HS-27A (cell line): ENCODE results near the gene RFLNA.

Source experiments
- DNase-seq: peaks from one replicate; pipeline ENCODE4 v3.0.0-alpha.2; 2012; ENCODE audit warnings: low read depth, missing footprints

The RFLNA gene

DNA sequence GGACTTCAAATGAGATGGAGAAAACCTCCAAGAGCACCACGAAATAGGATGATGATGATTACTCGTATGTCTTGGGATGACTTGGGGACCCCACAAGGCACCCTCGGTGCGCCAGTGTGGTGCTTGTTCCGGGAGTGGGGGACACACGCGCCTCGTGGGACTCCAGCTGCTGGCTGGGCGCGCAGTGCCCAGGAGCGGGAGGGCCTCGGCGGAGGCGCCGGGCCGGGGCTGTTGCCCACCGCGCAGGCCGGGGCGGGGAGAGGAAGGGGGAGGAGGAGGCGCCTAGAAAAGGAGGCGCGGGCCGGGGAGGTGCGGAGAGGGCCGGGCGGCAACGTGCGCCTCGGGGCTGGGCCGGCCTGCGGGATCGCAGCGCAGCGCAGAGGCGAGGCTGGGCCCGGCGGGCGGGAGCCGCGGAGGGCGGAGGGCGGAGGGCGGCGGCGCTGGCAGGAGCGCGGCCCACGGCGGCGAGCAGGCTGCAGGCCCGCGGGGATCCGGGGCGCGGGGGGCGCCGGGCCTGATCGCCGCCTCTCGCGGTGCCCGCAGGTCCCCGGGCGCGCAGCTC is at the start of gene RFLNA:
RFLNA (plus strand) TSS at position 314 of the 562 bp plus-strand sequence. CDS start 337 bp downstream, outside the sequence.
- no peak for DNase-seq

DNA sequence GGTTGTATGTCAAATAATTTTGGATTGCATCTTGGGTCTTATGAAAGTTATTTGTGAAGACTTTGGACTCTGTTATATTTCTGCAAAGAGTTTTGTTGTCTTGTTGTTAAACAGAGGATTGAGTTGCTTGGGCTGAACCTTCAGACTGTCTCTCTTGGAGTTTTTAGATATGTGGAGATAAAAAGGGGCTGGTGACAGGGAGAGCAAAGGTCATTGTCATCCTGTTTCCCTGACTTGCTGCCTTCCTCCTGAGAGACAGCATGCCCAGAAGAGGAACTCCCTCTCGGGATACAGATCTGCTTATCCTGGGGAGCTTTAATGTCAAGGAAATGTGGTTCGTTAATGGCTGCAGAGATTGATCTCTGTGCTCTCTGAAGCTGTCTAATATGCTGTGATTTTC is 47.6 kb upstream of the RFLNA start:
- no peak for DNase-seq

DNA sequence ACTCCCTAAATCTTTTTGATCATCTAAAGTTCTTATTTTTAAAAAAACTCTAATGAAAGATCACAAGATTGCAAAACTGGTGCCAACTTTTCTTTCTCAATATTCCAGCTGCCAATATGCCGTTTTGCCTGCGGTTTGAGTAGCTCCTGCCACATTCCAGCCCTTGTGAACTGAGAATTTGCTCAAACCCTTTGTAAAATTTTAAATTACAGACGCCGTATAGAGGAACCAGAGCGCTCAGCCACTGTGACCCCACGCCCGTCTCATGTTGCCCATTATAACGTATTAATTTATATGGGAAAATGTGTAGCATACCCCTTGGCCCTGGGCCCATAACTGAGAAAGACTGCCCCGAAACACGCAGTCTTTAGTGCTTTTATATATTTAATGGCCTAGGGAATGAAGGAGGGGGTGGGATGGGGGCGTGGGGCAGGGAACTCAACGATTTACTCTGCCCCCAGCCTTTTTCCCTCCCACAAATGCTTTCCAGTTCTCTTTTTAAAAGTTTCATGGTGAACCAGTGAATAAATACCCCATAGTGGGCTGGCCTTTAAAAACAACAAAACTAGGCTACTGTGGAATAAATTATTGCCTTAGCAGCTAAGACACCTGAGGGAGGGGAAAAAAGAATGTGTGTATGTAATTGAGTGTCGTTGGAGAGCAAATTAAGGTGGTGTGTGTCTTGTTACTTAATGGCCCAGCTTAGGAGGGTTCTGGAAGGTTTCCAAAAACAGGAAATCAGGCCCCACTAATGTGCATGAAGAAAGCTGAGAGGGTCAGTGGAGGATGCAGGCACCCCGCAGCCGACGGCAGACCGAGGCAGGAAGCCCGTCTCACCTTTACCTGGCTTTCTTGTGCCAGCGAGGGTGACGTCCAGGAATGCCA is 45.7 kb upstream of the RFLNA start:
- DNase-seq = no peak

GRCh38 chr12:124251186-124251585 is 43.7 kb upstream of the RFLNA start:
- no peak for DNase-seq

- no peak for DNase-seq
Observed at GRCh38 chr12:124252964-124253363, 41.9 kb upstream of the RFLNA start.

DNA sequence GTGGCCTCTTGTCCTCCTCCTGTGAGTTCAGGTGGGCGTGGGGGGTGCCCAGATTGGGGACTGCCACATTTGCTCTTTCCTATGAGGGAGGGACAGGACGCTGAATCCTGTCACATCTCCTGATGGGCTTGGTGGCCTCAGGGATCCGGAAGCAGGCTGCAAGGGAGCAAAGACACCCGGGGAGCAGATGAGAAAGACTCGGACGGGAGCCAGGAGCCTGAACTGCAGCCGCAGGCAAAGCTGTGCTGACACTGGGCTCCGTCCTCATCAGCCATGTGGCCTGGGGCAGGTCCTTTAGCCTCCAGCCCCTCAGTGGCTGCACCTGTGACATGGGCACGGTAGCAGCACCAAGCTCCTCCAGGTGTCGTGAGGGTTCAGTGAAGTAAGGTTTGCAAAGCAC is 40.8 kb upstream of the RFLNA start:
- no peak for DNase-seq

- DNase-seq = no peak
Observed at GRCh38 chr12:124259154-124260066, 35.5 kb upstream of the RFLNA start.

- no peak for DNase-seq
Observed at GRCh38 chr12:124261885-124262284, 33.0 kb upstream of the RFLNA start.

- no peak for DNase-seq
Observed at GRCh38 chr12:124264089-124264795, 30.7 kb upstream of the RFLNA start.

DNA sequence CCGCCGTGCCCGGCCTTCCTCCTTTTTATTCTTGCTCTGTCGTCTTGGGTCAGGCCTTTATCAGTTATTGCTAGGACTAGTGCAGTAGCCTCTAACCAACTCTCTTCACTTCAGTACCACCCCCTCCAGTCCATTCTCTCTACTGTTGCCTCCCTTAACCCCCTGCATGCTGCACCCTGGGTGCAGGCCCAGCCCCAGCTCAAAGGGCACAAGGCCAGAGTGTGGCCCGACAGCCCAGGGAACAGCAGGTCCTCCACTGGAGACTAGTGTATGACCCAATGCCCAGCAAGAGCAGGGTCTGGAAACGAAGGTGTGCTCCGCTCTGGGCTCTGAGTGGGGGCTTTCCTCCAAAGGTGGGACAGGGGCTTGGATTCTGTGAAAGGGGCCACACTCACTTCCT is 30.0 kb upstream of the RFLNA start:
- DNase-seq = no peak

DNA sequence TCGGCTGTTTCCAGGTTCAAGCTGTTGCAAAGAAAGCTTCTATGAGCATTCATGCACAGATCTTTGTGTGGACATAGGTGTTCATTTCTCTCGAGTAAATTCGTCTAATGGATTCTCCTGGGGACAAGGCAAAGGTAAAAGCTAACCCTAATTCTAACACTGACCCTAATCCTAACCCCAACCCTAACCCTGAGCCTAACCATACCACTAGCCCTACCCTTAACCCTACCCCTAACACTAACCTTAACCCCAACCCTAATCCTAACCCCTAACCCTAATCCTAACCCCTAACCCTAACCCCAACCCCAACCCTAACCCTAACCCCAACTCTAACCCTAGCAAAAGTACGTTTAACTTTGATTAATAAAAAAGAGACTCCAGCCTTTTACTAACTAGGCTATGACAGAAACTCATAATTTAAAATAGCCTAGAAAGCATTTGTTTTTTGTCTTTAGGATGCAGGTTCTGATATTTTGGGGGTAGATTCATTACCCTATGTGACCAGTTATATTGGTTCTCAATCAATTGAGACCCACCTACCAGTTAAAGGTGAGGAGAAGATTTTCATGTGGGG is 27.6 kb upstream of the RFLNA start:
- DNase-seq = no peak

GRCh38 chr12:124270671-124271070 is 24.2 kb upstream of the RFLNA start:
- DNase-seq = no peak

- peak; percentile 8 for DNase-seq
Observed at GRCh38 chr12:124273630-124274029, 21.3 kb upstream of the RFLNA start.

DNA sequence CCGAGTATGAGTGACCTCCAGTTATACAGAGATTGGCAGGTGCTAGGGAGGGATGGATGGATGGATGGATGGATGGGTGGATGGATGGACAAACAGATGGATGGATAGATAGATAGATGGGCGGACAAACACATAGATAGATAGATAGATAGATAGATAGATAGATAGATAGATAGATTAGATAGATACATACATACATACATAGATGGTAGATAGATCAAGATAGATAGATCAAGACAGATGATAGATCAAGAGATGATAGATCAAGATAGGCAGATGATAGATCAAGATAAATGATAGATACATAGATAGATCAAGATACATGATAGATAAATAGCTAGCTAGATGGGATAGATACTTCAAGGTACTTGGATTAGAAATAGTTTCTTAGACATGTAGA is 18.6 kb upstream of the RFLNA start:
- DNase-seq = no peak

DNA sequence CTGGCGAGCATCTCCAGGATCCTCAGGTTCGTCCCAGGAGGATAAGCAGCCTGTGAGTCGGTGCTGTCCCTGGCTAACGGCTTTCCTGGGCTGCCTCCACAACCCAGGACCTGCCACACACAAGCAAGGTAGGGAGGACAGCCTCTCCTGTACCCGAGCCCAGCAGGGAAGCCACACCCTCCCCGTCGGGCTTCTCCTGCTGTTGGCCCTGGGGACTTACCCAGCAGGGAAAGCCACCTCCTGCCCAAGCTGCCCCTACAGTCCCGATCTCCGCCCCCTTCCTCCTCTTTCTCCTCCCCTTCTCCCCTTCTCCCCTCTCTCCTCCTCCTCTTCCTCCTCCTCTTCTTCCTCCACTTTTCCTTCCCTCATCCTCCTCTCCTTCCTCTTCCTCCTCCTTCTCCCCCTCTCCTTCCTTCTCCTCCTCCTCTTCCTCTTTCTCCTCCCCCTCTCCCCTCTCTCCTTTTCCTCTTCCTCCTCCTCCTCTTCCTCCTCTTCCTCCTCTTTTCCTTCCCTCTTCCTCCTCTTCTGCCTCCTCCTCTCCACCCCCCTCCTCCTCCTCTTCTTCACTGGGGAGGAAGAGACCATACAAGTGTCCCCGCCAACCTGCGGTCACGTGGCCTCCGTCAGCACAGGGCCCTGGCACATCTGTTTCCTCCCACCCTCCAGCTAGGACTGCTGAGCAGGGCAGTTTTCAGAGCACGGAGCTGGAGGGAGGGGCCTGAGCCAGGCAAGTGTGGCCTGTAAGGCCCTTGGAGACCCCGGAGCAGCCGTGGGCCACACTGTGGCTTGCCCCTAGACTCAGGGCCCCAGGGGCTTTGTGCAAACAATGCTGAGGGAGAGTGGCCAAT is 17.3 kb upstream of the RFLNA start:
- no peak for DNase-seq

GRCh38 chr12:124278389-124279101 is 16.3 kb upstream of the RFLNA start:
- DNase-seq = no peak

DNA sequence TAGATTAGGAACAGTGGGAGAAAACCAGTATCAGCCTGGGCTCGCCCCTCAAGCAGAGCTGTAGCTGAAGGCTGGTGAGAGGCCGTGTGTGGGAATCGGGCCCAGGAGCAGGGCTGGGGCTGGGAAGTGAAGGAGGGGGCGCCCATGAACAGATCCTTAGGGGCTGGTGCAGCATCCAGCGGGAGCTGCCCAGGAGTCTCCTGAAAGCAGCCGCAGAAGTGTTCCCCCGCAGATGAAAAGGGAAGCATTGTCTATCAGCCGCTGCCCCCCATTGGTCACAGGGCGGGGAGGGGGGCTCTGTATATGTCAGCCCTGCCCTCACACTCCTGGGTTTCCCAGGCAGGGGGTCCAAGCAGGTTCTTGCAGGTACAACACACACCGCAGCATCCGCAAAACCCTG is 15.6 kb upstream of the RFLNA start:
- no peak for DNase-seq

DNA sequence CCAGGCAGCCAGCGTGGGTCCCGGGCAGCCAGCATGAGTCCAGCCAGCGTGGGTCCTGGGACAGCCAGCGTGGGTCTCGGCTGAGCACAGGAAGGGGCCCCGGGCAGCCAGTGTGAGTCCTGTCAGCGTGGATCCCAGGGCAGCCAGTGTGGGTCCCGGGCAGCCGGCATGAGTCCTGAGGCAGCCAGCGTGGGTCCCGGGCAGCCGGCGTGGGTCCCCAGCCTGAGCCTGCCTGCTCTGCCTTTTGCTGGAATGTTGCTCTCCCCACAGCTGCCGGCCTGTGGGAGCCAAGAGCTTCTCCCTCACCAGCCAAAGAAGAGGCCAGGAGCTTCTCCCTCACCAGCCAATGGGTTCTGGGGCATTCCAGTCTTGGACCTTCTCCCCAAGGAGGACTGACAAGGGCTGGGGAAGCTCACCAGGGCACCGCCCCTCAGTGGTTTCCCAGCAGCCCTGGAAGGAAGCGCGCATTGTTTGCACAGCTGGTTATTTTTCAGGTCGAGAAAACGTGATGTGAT is 15.0 kb upstream of the RFLNA start:
- no peak for DNase-seq

DNA sequence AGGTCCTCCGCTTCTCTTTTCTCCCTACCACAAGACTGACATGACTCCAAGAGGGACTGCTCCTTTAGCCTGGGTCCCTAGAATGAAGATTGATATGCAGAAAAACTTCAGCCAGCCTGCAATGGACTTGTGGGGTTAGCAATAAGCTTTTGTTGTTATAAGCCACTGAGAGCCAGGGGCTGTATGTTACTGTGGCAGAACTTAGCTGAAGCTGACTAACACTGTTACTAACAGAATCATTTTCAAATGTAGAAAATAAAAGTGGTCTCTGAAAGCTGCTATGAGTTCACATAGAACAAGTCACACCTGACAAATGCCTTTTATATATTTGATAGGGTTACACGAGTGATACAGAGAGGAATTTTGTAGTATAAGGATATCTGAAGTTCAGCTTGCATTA is 13.6 kb upstream of the RFLNA start:
- no peak for DNase-seq

DNA sequence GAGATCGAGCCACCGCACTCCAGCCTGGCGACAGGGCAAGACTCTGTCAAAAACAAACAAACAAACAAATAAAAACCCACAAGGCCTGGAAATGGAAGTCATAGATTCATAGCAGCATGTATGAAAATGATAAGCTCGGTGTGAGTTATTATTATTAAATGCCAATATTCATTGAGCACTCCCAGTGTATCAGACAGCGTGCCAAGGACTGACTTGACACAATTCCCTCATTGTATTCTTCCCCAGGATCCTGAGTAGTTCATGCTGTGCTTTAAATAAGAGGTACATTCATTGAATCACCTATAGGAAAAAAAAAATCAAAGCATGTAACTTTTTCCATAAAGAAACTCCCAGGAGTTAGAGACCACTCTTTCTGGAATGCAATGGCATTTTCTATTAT is 12.6 kb upstream of the RFLNA start:
- no peak for DNase-seq
